ENCODE results near the gene CEBPA. TPM values are rescaled to one million over a fixed set of nuclear protein-coding genes. Genes with fewer than 3 reads are reported as not detected.

The CEBPA gene
- total RNA-seq, 1 donor from 2014 or later: 0.86 TPM

GRCh38 chr19:33273881-33274662, 28.3 kb downstream of the CEBPA start:
- peak; percentile 75 for DNase-seq (ENCODE audit: low read depth)

- no peak for DNase-seq (ENCODE audit: low read depth)
Measured at GRCh38 chr19:33273065-33273736, 29.1 kb downstream of the CEBPA start.

GRCh38 chr19:33271246-33272021, 30.9 kb downstream of the CEBPA start:
- no peak for DNase-seq (ENCODE audit: low read depth)

- no peak for DNase-seq (ENCODE audit: low read depth)
Measured at GRCh38 chr19:33270769-33271168, 31.6 kb downstream of the CEBPA start.

- no peak for DNase-seq (ENCODE audit: low read depth)
Measured at GRCh38 chr19:33269016-33269415, 33.3 kb downstream of the CEBPA start.

GRCh38 chr19:33268162-33268991, 34.0 kb downstream of the CEBPA start:
- DNase-seq (ENCODE audit: low read depth): no peak

- no peak for DNase-seq (ENCODE audit: low read depth)
Measured at GRCh38 chr19:33267706-33268105, 34.6 kb downstream of the CEBPA start.

GRCh38 chr19:33266974-33267484, 35.3 kb downstream of the CEBPA start:
- DNase-seq (ENCODE audit: low read depth): no peak

GRCh38 chr19:33264881-33265445, 37.4 kb downstream of the CEBPA start:
- DNase-seq (ENCODE audit: low read depth): no peak

GRCh38 chr19:33263325-33264023, 38.9 kb downstream of the CEBPA start:
- no peak for DNase-seq (ENCODE audit: low read depth)

GRCh38 chr19:33261511-33262189, 40.7 kb downstream of the CEBPA start:
- DNase-seq (ENCODE audit: low read depth): no peak

GRCh38 chr19:33260628-33261418, 41.5 kb downstream of the CEBPA start:
- no peak for DNase-seq (ENCODE audit: low read depth)

- no peak for DNase-seq (ENCODE audit: low read depth)
Measured at GRCh38 chr19:33259539-33259938, 42.8 kb downstream of the CEBPA start.

GRCh38 chr19:33257828-33258227, 44.5 kb downstream of the CEBPA start:
- DNase-seq (ENCODE audit: low read depth): no peak

- no peak for DNase-seq (ENCODE audit: low read depth)
Measured at GRCh38 chr19:33256261-33256660, 46.1 kb downstream of the CEBPA start.

GRCh38 chr19:33255781-33256180, 46.6 kb downstream of the CEBPA start:
- no peak for DNase-seq (ENCODE audit: low read depth)

GRCh38 chr19:33254245-33254824, 48.0 kb downstream of the CEBPA start:
- DNase-seq (ENCODE audit: low read depth): no peak

GRCh38 chr19:33252971-33253370, 49.4 kb downstream of the CEBPA start:
- DNase-seq (ENCODE audit: low read depth): no peak

Data from myocyte (in vitro differentiated cells).